ENCODE measurements around the gene RAC2.

DNA sequence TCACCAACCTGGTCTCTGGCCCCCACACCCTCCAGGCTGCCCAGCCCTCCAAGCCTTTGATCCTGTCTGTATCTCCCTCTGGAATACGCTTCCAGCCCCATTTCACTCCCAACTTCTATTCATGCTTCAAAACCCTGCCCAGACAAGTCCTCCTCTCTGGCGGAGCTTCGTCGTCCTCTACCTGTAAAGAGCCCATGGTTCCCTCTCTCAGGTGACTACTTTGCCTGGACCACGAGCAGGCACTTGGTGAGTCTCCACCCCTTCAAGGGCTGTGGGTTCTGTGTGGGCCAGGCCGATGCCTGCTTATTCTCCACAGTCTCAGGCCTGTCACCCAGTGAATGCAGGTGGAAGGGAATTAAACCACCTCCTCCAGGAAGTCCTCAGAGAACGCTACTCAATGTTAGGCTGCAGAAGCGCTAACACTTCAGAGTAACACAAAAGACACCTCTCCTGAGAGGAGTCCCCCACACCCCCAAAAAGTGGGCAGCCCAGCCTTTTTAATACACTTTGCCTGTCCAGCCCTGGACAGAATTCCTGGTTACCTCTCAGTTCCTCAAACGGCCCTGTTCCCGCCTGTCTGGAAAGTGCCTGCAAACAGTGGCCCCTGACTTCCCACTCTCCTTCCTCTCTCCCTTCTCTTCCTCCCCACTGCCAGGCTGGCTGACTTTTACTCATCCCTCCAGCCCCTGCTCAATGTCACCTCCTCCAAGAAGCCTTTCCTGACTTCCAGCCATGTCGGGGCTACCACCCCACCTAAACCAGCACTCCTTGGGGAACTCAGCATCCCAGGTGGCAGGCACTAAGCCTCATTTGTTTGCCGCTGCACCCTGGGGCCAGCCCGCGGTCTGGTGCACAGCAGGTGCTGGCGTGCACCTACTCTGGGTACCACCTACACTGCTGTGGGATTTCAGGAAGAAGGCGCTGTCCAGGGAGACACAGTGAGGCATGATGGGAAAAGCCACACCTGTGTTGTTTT is 9.0 kb downstream of the RAC2 start:
- no peak for TF ChIP-seq EP300 (IDR thresholded peaks at IDR 0.05; ENCODE audit: borderline replicate concordance in 1 of 2, low read depth in 2 of 2, low read length in 2 of 2)
- TF ChIP-seq POLR2A (IDR thresholded peaks at IDR 0.05; ENCODE audit: control extremely low read depth in 1 of 2, low read depth in 2 of 2, low read length in 2 of 2): no peak
- TF ChIP-seq JUND (IDR thresholded peaks at IDR 0.05; ENCODE audit: low read length): no peak
- TF ChIP-seq EZH2 (IDR thresholded peaks at IDR 0.05; ENCODE audit: low read depth, low read length, severe bottlenecking): no peak
- TF ChIP-seq CHD2 (IDR thresholded peaks at IDR 0.05; ENCODE audit: low read length): no peak
- no peak for TF ChIP-seq JUN (IDR thresholded peaks at IDR 0.05; ENCODE audit: low read depth, low read length)
- no peak for TF ChIP-seq CTCF (IDR thresholded peaks at IDR 0.05; ENCODE audit: control extremely low read depth in 1 of 3, insufficient read depth in 1 of 3, low read depth in 1 of 3, low read length in 3 of 3)
- no peak for TF ChIP-seq BRCA1 (IDR thresholded peaks at IDR 0.05; ENCODE audit: low read depth, low read length)
- TF ChIP-seq, protein P1, sequence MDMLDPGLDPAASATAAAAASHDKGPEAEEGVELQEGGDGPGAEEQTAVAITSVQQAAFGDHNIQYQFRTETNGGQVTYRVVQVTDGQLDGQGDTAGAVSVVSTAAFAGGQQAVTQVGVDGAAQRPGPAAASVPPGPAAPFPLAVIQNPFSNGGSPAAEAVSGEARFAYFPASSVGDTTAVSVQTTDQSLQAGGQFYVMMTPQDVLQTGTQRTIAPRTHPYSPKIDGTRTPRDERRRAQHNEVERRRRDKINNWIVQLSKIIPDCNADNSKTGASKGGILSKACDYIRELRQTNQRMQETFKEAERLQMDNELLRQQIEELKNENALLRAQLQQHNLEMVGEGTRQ (IDR thresholded peaks at IDR 0.05; ENCODE audit: low read length): no peak
- no peak for TF ChIP-seq TAF1 (IDR thresholded peaks at IDR 0.05; ENCODE audit: low read depth, low read length)
